Prostate gland (tissue), 2 donors: ENCODE measurements around the gene WARS2.

Experiments
- POLR2A ChIP-seq: fragments of 450-650 bp; IDR thresholded peaks from one replicate; pipeline ENCODE4 v1.6.1; 2016; ENCODE audit warnings: antibody characterized with exemption, mild to moderate bottlenecking
- TF ChIP-seq, protein P1 (sequence below), 4 experiments: fragments of 200-600 bp in 2 of 4; fragments of 450-650 bp in 2 of 4; sonication (generic) in 2 of 4; IDR thresholded peaks; 1 replicate in 3 of 4; 2 replicates in 1 of 4; pipeline ENCODE4 v1.5.1; 2016 to 2019; ENCODE audit warnings: antibody characterized with exemption in 4 of 4, mild to moderate bottlenecking in 2 of 4, moderate library complexity in 2 of 4

DNA sequence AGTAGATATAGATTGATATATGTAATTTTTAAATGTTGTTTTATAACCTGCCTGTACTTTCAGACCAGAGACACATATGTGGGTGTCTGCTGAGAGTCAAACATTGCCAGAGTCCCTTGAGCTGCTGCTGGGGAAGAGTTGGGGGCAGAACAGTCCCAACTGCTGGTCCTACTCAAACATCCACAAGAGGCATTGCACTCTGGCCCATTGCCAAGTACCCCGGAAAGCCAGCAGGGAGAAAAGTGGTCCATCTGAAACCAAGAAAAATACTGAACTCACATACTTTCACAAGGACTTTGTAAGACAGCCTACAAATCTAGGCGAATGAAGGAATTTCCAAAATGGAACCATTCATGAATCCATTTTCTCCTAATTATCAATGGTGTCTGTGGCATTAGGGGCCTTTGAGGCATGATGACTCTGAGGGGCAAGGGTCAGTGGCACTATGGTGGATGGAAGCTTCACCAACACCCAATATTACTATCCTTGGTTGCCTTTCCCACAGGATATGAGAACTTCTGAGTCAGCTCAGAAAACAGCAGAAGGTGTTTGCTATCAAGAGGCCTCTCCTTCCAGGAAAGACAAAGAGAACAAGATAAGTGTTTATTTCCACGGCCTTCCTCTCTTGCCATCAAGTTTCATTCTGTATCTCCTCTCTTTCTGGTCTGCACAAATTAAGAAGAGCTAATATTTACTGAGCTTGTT is 145.0 kb downstream of the WARS2 start:
- TF ChIP-seq, protein P1, sequence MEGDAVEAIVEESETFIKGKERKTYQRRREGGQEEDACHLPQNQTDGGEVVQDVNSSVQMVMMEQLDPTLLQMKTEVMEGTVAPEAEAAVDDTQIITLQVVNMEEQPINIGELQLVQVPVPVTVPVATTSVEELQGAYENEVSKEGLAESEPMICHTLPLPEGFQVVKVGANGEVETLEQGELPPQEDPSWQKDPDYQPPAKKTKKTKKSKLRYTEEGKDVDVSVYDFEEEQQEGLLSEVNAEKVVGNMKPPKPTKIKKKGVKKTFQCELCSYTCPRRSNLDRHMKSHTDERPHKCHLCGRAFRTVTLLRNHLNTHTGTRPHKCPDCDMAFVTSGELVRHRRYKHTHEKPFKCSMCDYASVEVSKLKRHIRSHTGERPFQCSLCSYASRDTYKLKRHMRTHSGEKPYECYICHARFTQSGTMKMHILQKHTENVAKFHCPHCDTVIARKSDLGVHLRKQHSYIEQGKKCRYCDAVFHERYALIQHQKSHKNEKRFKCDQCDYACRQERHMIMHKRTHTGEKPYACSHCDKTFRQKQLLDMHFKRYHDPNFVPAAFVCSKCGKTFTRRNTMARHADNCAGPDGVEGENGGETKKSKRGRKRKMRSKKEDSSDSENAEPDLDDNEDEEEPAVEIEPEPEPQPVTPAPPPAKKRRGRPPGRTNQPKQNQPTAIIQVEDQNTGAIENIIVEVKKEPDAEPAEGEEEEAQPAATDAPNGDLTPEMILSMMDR (IDR thresholded peaks at IDR 0.05) = no peak
- TF ChIP-seq POLR2A = no peak
